K562 (cell line): ENCODE data around the gene PLA2G4A. TPM values are rescaled to one million over a fixed set of nuclear protein-coding genes. Genes with fewer than 3 reads are reported as not detected.

ENCODE experiments used
- ATAC-seq: fragments of 200-7000 bp; cut with Tn5 transposase; 3 replicates; pipeline ENCODE4 v1.9.1; 2020; ENCODE audit warnings: moderate library complexity
- BruUV-seq: library from RNA; stranded (reverse); fragments of 400-500 nt; replicated peaks from 2 replicates; lab custom pipeline; 2021; lab: Mats Ljungman, UMichigan
- CTCF ChIA-PET: fragments of 300-600 bp; formaldehyde crosslinking; extraction: SDS; loops from one replicate; lab custom pipeline; 2021; ENCODE audit warnings: low intra/inter-chr PET ratio; lab: Yijun Ruan, JAX
- POLR2A ChIA-PET: fragments of 300-600, 350-650 bp; sonication (Branson Sonifier 250); formaldehyde crosslinking; extraction: SDS; loops from one replicate; lab custom pipeline; 2021; ENCODE audit warnings: antibody characterized with exemption, inconsistent platforms; lab: Yijun Ruan, JAX
- DNase-seq, 4 experiments: peaks; one replicate each; pipeline versions ENCODE4 v3.0.0 to v3.0.0-alpha.2; 2011 to 2018; ENCODE audit warnings: low spot score in 3 of 4, mixed read lengths in 3 of 4; ENCODE audit errors: extremely low read depth in 1 of 4
- FAIRE-seq: peaks from 2 replicates; lab custom pipeline; 2011; peaks lifted over from hg19 to GRCh38; lab: Jason Lieb, UNC
- H2AFZ ChIP-seq: 2 replicates; pipeline ENCODE4 v1.6.0; 2011; ENCODE audit warnings: low read depth, low read length, control low read depth, inconsistent platforms
- H3K27ac ChIP-seq: fragments of 200-600 bp; 3 replicates; pipeline ENCODE4 v1.8.0; 2011; ENCODE audit warnings: low read depth, mild to moderate bottlenecking, control low read depth, inconsistent platforms, low read length, moderate library complexity, mixed read lengths; ENCODE audit errors: extremely low read depth
- H3K27me3 ChIP-seq, 2 experiments: fragments of 300-600 bp in 1 of 2; 2 replicates in 1 of 2; 3 replicates in 1 of 2; pipeline versions ENCODE4 v1.6.0 to v1.8.0; 2011; ENCODE audit warnings: inconsistent platforms in 2 of 2, low read length in 2 of 2, mild to moderate bottlenecking in 1 of 2, mixed read lengths in 1 of 2, moderate library complexity in 1 of 2; ENCODE audit not compliant: control insufficient read depth in 2 of 2, insufficient read depth in 2 of 2
- H3K36me3 ChIP-seq: fragments of 300-600 bp; 3 replicates; pipeline ENCODE4 v1.8.0; 2011; ENCODE audit warnings: mild to moderate bottlenecking, low read length, inconsistent platforms; ENCODE audit not compliant: control insufficient read depth, insufficient read depth
- H3K4me1 ChIP-seq, 2 experiments: fragments of 200-600 bp in 1 of 2; replicated peaks in 1 of 2; 2 replicates in 1 of 2; 3 replicates in 1 of 2; pipeline versions ENCODE4 v1.5.1 to v1.8.0; 2011; ENCODE audit warnings: inconsistent platforms in 2 of 2, low read length in 2 of 2, mild to moderate bottlenecking in 1 of 2, mixed read lengths in 1 of 2, moderate library complexity in 1 of 2; ENCODE audit not compliant: control insufficient read depth in 2 of 2, insufficient read depth in 2 of 2
- H3K4me2 ChIP-seq: 2 replicates; pipeline ENCODE4 v1.6.1; 2011; ENCODE audit warnings: low read length, control low read depth, inconsistent platforms, mixed read lengths; ENCODE audit not compliant: insufficient read depth
- H3K4me3 ChIP-seq: fragments of 200-600 bp; sonication (generic), shearing (Covaris generic); 2 replicates; pipeline ENCODE4 v1.5.1; 2016; ENCODE audit warnings: control low read depth, inconsistent platforms
- H3K79me2 ChIP-seq: fragments of 200-600 bp; 3 replicates; pipeline ENCODE4 v1.8.0; 2011; ENCODE audit warnings: low read length, inconsistent platforms; ENCODE audit not compliant: control insufficient read depth, insufficient read depth
- H3K9ac ChIP-seq, 2 experiments: 2 replicates each; pipeline versions ENCODE4 v1.6.0 to v1.6.1; 2011; ENCODE audit warnings: low read depth in 2 of 2, low read length in 2 of 2, control low read depth in 1 of 2, inconsistent platforms in 1 of 2, mild to moderate bottlenecking in 1 of 2, mixed read lengths in 1 of 2; ENCODE audit not compliant: insufficient read depth in 1 of 2
- H3K9me1 ChIP-seq: one replicate; pipeline ENCODE4 v1.6.0; 2011; ENCODE audit warnings: inconsistent platforms, mild to moderate bottlenecking, low read length, moderate library complexity; ENCODE audit not compliant: control insufficient read depth, insufficient read depth
- H3K9me3 ChIP-seq: replicated peaks from 2 replicates; pipeline ENCODE4 v1.5.1; 2011; ENCODE audit warnings: low read depth, low read length, inconsistent platforms; ENCODE audit not compliant: control insufficient read depth, insufficient read depth
- H4K20me1 ChIP-seq: replicated peaks from 2 replicates; pipeline ENCODE4 v1.6.1; 2011; ENCODE audit warnings: low read length, inconsistent platforms, mixed read lengths; ENCODE audit not compliant: control insufficient read depth, insufficient read depth
- BACH1 ChIP-seq: fragments of 200-800 bp; sonication (Bioruptor generic); IDR thresholded peaks from 2 replicates; pipeline ENCODE4 v1.6.1; 2016; ENCODE audit warnings: missing genetic modification characterization, missing compliant biosample characterization
- CHCHD3 ChIP-seq: fragments of 250-450 bp; sonication (Bioruptor Pico); IDR thresholded peaks from 2 replicates; pipeline ENCODE4 v2.1.2; 2022; ENCODE audit warnings: mild to moderate bottlenecking
- CREB5 ChIP-seq: fragments of 250-450 bp; sonication (Bioruptor Pico); IDR thresholded peaks from 2 replicates; pipeline ENCODE4 v1.5.0; 2020; ENCODE audit warnings: mild to moderate bottlenecking
- HDAC1 ChIP-seq, 2 experiments: fragments of 450-650 bp; IDR thresholded peaks; 2 replicates each; pipeline ENCODE4 v1.6.1; 2016 to 2017; ENCODE audit warnings: inconsistent platforms in 1 of 2, mild to moderate bottlenecking in 1 of 2, moderate library complexity in 1 of 2
- HNRNPL ChIP-seq: fragments of 200-400 bp; formaldehyde crosslinking; IDR thresholded peaks from 2 replicates; pipeline ENCODE4 v1.6.1; 2017; ENCODE audit warnings: low read depth, mild to moderate bottlenecking, low read length
- MTA3 ChIP-seq: fragments of 450-650 bp; formaldehyde crosslinking; IDR thresholded peaks from 2 replicates; pipeline ENCODE4 v1.6.1; 2017; ENCODE audit warnings: mild to moderate bottlenecking, borderline replicate concordance
- NELFE ChIP-seq: IDR thresholded peaks from 2 replicates; pipeline ENCODE4 v1.6.1; 2011; ENCODE audit warnings: mild to moderate bottlenecking; ENCODE audit not compliant: insufficient read depth, insufficient read length
- PHF8 ChIP-seq: fragments of 200-600 bp; sonication (generic); IDR thresholded peaks from 2 replicates; pipeline ENCODE4 v1.6.1; 2012; ENCODE audit warnings: mixed run types, mild to moderate bottlenecking, inconsistent platforms, low read length, moderate library complexity, borderline replicate concordance
- RHOXF2B ChIP-seq: fragments of 250-450 bp; sonication (Bioruptor Pico); conservative IDR thresholded peaks from 2 replicates; pipeline ENCODE4 v1.5.1; 2021
- SAFB2 ChIP-seq: fragments of 200-400 bp; formaldehyde crosslinking; IDR thresholded peaks from 2 replicates; pipeline ENCODE4 v1.6.1; 2018; ENCODE audit warnings: borderline replicate concordance, low read length, low read depth, moderate library complexity; ENCODE audit not compliant: severe bottlenecking
- SPI1 ChIP-seq: IDR thresholded peaks from 2 replicates; pipeline ENCODE4 v1.6.1; 2011; ENCODE audit warnings: low read depth, low read length, control low read depth, borderline replicate concordance
- THRAP3 ChIP-seq: fragments of 450-650 bp; IDR thresholded peaks from 2 replicates; pipeline ENCODE4 v1.6.1; 2016; ENCODE audit warnings: mild to moderate bottlenecking, inconsistent platforms, borderline replicate concordance
- WHSC1 ChIP-seq: IDR thresholded peaks from one replicate; pipeline ENCODE4 v1.6.1; 2012; ENCODE audit warnings: low read length, control low read depth, inconsistent platforms
- ZNF354B ChIP-seq: fragments of 250-450 bp; sonication (Bioruptor Pico); IDR thresholded peaks from 2 replicates; pipeline ENCODE4 v1.4.0; 2020
- ZNF57 ChIP-seq: fragments of 450-650 bp; formaldehyde crosslinking; IDR thresholded peaks from 2 replicates; pipeline ENCODE4 v1.4.0; 2020; ENCODE audit warnings: mild to moderate bottlenecking, moderate library complexity
- ZNF584 ChIP-seq: fragments of 200-800 bp; sonication (Bioruptor generic); IDR thresholded peaks from 2 replicates; pipeline ENCODE4 v1.6.1; 2016; ENCODE audit warnings: low read depth, mild to moderate bottlenecking, missing genetic modification characterization, missing compliant biosample characterization
- ZNF586 ChIP-seq: fragments of 450-650 bp; formaldehyde crosslinking; conservative IDR thresholded peaks from 2 replicates; pipeline ENCODE4 v1.4.0; 2020; ENCODE audit warnings: mild to moderate bottlenecking, moderate library complexity
- WGBS: fragments of 100-300 bp; shearing (Covaris generic); methylation state at CpG from one replicate; pipeline ENCODE4 v1.1.6; 2016; ENCODE audit warnings: low coverage, mixed read lengths; ENCODE audit not compliant: insufficient coverage; ENCODE audit errors: missing lambda C conversion rate; 5-methylcytosine and 5-hydroxymethylcytosine counted together
- in situ Hi-C: fragments of 300-500 bp; cut with MboI; formaldehyde crosslinking; loops from 4 replicates; pipeline ENCODE4 v1.15.0; 2018; ENCODE audit warnings: inconsistent platforms, mixed read lengths
- intact Hi-C: fragments of 100-400 bp; cut with micrococcal nuclease; formaldehyde crosslinking; loops from 2 replicates; pipeline ENCODE4 v1.14.2; 2022
- polyA plus RNA-seq, 8 experiments: library from polyadenylated mRNA; depleted of rRNA in 4 of 8; stranded (reverse) in 5 of 8; unstranded in 3 of 8; fragments of >200 nt; fragmentation: Nextera tagmentation in 2 of 8; fragmentation: Illumina TruSeq in 1 of 8; extraction: Ambion mirVana in 2 of 8; extraction: Trizol in 1 of 8; gene quantifications; 2 replicates each; pipeline versions ENCODE4 v1.2.1 to v1.2.3, GENCODE V29; 2011 to 2014; ENCODE audit warnings: inconsistent platforms in 1 of 8, missing spikeins in 1 of 8
- total RNA-seq, 7 experiments: library from RNA; depleted of rRNA in 6 of 7; stranded (reverse); fragments of >200 nt in 6 of 7; fragmentation: Illumina TruSeq in 2 of 7; extraction: Trizol in 2 of 7; gene quantifications; 2 replicates each; pipeline versions ENCODE4 v1.2.1 to v1.2.3, GENCODE V29; 2011 to 2021; ENCODE audit warnings: low replicate concordance in 1 of 7

Gene PLA2G4A
- total and polyA plus RNA-seq, 9 of the 15 experiments (the other 6 are each of a cell fraction or from before 2014, with no cell fraction given) = 0.04 to 0.71 (median 0.22) TPM; not detected in 4

GRCh38 chr1:186882372-186883134 lies 53.8 kb downstream of the PLA2G4A start:
- H3K9me1 ChIP-seq = no peaks in the 10 kb centered on the region
- no peak for TF ChIP-seq SPI1
- no peak for TF ChIP-seq NELFE
- TF ChIP-seq BACH1 (tag) = no peak
- no peak for TF ChIP-seq WHSC1
- TF ChIP-seq, all 486 proteins: peak for 0
- ATAC-seq (no peak), DNase-seq (no peak), FAIRE-seq (no peak)
- H3K27ac ChIP-seq = no peak overlapping the region
- no peaks in the 10 kb centered on the region for H4K20me1 ChIP-seq
- no peaks in the 10 kb centered on the region for H3K79me2 ChIP-seq
- no peaks in the 10 kb centered on the region for H3K36me3 ChIP-seq
- no peak overlapping the region for H3K4me2 ChIP-seq
- POLR2A ChIA-PET = no interaction called here
- BruUV-seq = no TSS peak
- H3K4me1 ChIP-seq = no peaks in the 10 kb centered on the region
- H3K9me3 ChIP-seq = no peaks in the 10 kb centered on the region
- WGBS = 0% methylated on average over 6 of the region's 6 CpGs
- H3K27me3 ChIP-seq = no peaks in the 10 kb centered on the region
- no peak overlapping the region for H3K9ac ChIP-seq
- CTCF ChIA-PET = no interaction called here
- in situ Hi-C loops (no loop called here), intact Hi-C loops (no loop called here)
- no peak overlapping the region for H3K4me3 ChIP-seq
- no peak overlapping the region for H2AFZ ChIP-seq

- Histone ChIP-seq H3K4me2 (no peak overlapping the region), H3K36me3 (no peaks in the 10 kb centered on the region), H3K9me3 (no peaks in the 10 kb centered on the region), H3K4me1 (no peaks in the 10 kb centered on the region), H3K79me2 (no peaks in the 10 kb centered on the region), H4K20me1 (no peaks in the 10 kb centered on the region), H3K9ac (no peak overlapping the region), H3K27me3 (no peaks in the 10 kb centered on the region), H2AFZ (no peak overlapping the region), H3K27ac (no peak overlapping the region), H3K9me1 (no peaks in the 10 kb centered on the region), H3K4me3 (no peak overlapping the region)
- no peak for ATAC-seq
- ChIA-PET CTCF (interaction anchor here (0.7 kb wide), 1 partner anchor 1202 kb away, joined by 3 read pairs; no protein-coding TSS in a partner anchor), POLR2A (no interaction called here)
- intact Hi-C loops (no loop called here), in situ Hi-C loops (no loop called here)
- DNase-seq = no peak
- FAIRE-seq = no peak
- BruUV-seq = no TSS peak
- 0% methylated on average over 1 of the region's 1 CpG for WGBS
- TF ChIP-seq CREB5 (CRISPR knock-in tag) (no peak), ZNF57 (no peak), HDAC1 (IDR thresholded peaks at IDR 0.05) (no peak), SAFB2 (no peak), RHOXF2B (no peak), ZNF354B (CRISPR knock-in tag) (no peak), ZNF586 (CRISPR knock-in tag) (no peak), PHF8 (no peak), CHCHD3 (no peak), MTA3 (no peak), THRAP3 (no peak), HNRNPL (no peak), ZNF584 (CRISPR knock-in tag) (no peak)
Measured at GRCh38 chr1:186884251-186884650, 55.5 kb downstream of the PLA2G4A start.
